ENCODE measurements around the gene NME9.

NME9 gene

DNA sequence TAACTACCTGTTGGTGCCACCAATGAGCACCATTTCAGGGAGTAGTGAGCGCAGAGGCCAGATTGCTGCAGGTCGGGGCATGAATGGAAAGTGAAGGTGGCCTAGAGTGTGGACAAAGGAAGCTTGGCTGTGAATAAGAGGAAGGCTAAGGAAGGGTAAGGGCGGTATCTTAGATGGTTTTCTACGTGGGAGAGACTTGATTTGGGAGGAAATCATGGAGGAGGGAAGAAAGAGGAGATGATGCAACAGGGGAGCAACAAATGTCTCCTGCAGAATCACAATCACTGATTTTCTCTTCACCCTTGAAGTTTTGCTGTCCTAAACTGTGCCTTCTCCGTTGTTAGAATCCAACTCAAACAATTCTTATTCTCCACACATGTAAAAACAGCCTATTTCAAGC lies 21.8 kb downstream of the NME9 start:
- Mint-ChIP-seq H3K4me1 (ENCODE audit: low read depth) (peaks cover 9% of the 10 kb centered on the region), H3K9me3 (peaks cover 35% of the 10 kb centered on the region), H3K4me3 (no peak overlapping the region), H3K27ac (no peak overlapping the region), H3K27me3 (peaks cover 27% of the 10 kb centered on the region), H3K36me3 (ENCODE audit: low read depth) (no peaks in the 10 kb centered on the region)
- intact Hi-C loops (cut with micrococcal nuclease) = no loop called here

DNA sequence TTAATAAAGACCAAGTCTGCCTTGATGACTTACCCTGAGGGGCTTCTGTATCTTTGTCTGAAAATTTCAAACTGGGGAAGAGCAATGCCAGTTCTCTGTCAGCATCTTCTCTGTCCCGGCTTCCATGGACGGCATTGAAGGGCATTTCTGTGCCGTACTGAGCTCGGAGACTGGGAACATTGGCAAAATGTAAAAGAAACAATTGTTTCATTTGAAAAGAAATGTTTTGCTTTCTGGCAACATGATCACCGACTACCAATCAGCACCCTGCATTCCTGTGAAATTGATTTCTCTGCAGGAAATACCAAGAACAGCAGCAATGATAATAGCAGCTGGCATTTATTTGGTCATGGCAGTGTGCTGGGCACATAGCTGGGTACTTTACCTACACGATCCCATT lies 26.2 kb downstream of the NME9 start:
- peaks cover 14% of the 10 kb centered on the region for H3K36me3 Mint-ChIP-seq (ENCODE audit: low read depth)
- no peak overlapping the region for H3K4me3 Mint-ChIP-seq
- peaks cover 20% of the 10 kb centered on the region for H3K9me3 Mint-ChIP-seq
- no peak overlapping the region for H3K27ac Mint-ChIP-seq
- H3K4me1 Mint-ChIP-seq (ENCODE audit: low read depth) = peaks cover 9% of the 10 kb centered on the region
- H3K27me3 Mint-ChIP-seq = peaks cover 6% of the 10 kb centered on the region
- intact Hi-C loops (cut with micrococcal nuclease) = no loop called here

DNA sequence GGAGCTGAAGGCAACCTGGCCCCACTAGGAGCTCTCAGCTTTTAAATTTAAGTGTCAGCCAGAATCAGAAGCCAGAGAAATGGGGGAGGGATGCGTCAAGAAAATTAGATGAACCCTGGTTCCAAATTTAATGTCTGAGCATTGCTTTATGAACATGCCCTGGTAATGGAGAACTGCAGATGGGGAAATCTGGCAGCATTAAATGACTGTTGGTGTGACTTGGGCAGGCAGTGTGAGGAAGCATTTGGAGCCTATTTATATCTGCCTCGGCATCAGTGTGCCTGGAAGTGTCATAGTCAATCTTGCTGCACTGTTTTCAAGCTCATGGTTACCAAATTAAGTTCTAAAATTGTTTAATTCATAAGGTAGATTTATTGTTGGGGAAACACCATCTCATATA lies 29.0 kb downstream of the NME9 start:
- Mint-ChIP-seq H3K27me3 (no peaks in the 10 kb centered on the region), H3K4me1 (ENCODE audit: low read depth) (peaks cover 6% of the 10 kb centered on the region), H3K27ac (no peak overlapping the region), H3K36me3 (ENCODE audit: low read depth) (peaks cover 38% of the 10 kb centered on the region), H3K9me3 (no peaks in the 10 kb centered on the region), H3K4me3 (no peak overlapping the region)
- intact Hi-C loops (cut with micrococcal nuclease) = no loop called here

GRCh38 chr3:138297876-138298275 lies 31.8 kb downstream of the NME9 start:
- H3K9me3 Mint-ChIP-seq = no peaks in the 10 kb centered on the region
- no peaks in the 10 kb centered on the region for H3K27me3 Mint-ChIP-seq
- no peaks in the 10 kb centered on the region for H3K4me1 Mint-ChIP-seq (ENCODE audit: low read depth)
- intact Hi-C loops (cut with micrococcal nuclease) = no loop called here
- no peak overlapping the region for H3K27ac Mint-ChIP-seq
- peaks cover 64% of the 10 kb centered on the region for H3K36me3 Mint-ChIP-seq (ENCODE audit: low read depth)
- H3K4me3 Mint-ChIP-seq = no peak overlapping the region

GRCh38 chr3:138297059-138297607 lies 32.5 kb downstream of the NME9 start:
- Mint-ChIP-seq H3K27me3 (no peaks in the 10 kb centered on the region), H3K4me1 (ENCODE audit: low read depth) (no peaks in the 10 kb centered on the region), H3K36me3 (ENCODE audit: low read depth) (peaks cover 71% of the 10 kb centered on the region), H3K27ac (no peak overlapping the region), H3K9me3 (no peaks in the 10 kb centered on the region), H3K4me3 (no peak overlapping the region)
- intact Hi-C loops (cut with micrococcal nuclease) = no loop called here

- H3K27ac Mint-ChIP-seq = no peak overlapping the region
- intact Hi-C loops (cut with micrococcal nuclease) = no loop called here
- peaks cover 76% of the 10 kb centered on the region for H3K36me3 Mint-ChIP-seq (ENCODE audit: low read depth)
- no peak overlapping the region for H3K4me3 Mint-ChIP-seq
- no peaks in the 10 kb centered on the region for H3K9me3 Mint-ChIP-seq
- no peaks in the 10 kb centered on the region for H3K27me3 Mint-ChIP-seq
- H3K4me1 Mint-ChIP-seq (ENCODE audit: low read depth) = no peaks in the 10 kb centered on the region
Measured at GRCh38 chr3:138296639-138297038, 33.0 kb downstream of the NME9 start.

DNA sequence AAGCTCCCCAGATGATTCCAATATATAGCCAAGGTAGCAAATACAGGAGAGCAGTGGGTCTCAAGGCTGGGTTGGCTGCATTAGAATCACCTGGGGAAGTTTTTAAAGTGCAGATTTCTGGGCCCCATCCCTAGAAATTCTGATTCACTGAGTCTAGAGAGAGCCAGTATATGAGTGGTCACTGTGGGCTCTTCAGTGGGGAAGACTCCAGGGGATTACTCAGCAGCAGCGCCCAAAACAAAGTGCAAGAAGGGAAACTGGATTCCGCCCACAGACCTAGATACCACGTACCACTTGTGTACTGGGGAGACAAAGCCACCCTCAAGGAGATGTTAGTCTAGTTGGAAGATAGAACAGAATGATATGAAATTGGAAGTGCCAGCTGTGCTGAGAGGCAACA lies 40.0 kb downstream of the NME9 start:
- Mint-ChIP-seq H3K36me3 (ENCODE audit: low read depth) (peaks cover 62% of the 10 kb centered on the region), H3K27ac (no peak overlapping the region), H3K27me3 (no peaks in the 10 kb centered on the region), H3K4me3 (no peak overlapping the region), H3K9me3 (no peaks in the 10 kb centered on the region), H3K4me1 (ENCODE audit: low read depth) (no peaks in the 10 kb centered on the region)
- intact Hi-C loops (cut with micrococcal nuclease) = loop anchor here (5.0 kb wide), 1 partner anchor 222 kb away; no protein-coding TSS in a partner anchor

GRCh38 chr3:138289260-138289659 lies 40.4 kb downstream of the NME9 start:
- intact Hi-C loops (cut with micrococcal nuclease) = loop anchor here (5.0 kb wide), 1 partner anchor 222 kb away; no protein-coding TSS in a partner anchor
- H3K27ac Mint-ChIP-seq = no peak overlapping the region
- no peaks in the 10 kb centered on the region for H3K9me3 Mint-ChIP-seq
- no peaks in the 10 kb centered on the region for H3K4me1 Mint-ChIP-seq (ENCODE audit: low read depth)
- no peaks in the 10 kb centered on the region for H3K27me3 Mint-ChIP-seq
- no peak overlapping the region for H3K4me3 Mint-ChIP-seq
- H3K36me3 Mint-ChIP-seq (ENCODE audit: low read depth) = peaks cover 59% of the 10 kb centered on the region

- intact Hi-C loops (cut with micrococcal nuclease) = loop anchor here (5.0 kb wide), 1 partner anchor 218 kb away; no protein-coding TSS in a partner anchor
- H3K27ac Mint-ChIP-seq = no peak overlapping the region
Measured at GRCh38 chr3:138284957-138285477, 44.6 kb downstream of the NME9 start.

DNA sequence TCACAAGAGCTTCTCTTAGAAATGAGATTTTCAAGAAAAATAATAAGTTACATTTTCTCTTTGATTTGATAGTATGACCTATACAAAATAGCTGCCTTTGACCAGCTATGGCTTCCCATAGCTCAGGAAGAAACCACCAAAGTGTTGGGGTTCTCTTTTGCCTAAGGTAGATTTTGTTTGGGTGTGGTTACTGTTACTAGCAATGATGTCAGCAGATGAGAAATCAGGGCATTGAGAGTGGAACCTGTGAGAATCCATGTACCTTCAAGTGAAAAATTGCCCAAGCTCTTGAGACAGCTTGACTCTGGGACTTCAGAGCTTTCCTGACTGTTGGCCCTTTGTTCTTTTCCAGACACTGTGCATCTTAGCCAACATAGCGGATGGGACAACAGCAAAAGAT lies 45.6 kb downstream of the NME9 start:
- Mint-ChIP-seq H3K9me3 (no peaks in the 10 kb centered on the region), H3K27me3 (no peaks in the 10 kb centered on the region), H3K4me3 (no peak overlapping the region), H3K27ac (no peak overlapping the region), H3K4me1 (ENCODE audit: low read depth) (no peaks in the 10 kb centered on the region), H3K36me3 (ENCODE audit: low read depth) (peaks cover 36% of the 10 kb centered on the region)
- intact Hi-C loops (cut with micrococcal nuclease) = no loop called here

More at GRCh38 chr3:138284957-138285477, 44.6 kb downstream of the NME9 start:
- H3K27me3 Mint-ChIP-seq = no peaks in the 10 kb centered on the region
- H3K4me1 Mint-ChIP-seq (ENCODE audit: low read depth) = no peaks in the 10 kb centered on the region
- H3K9me3 Mint-ChIP-seq = no peaks in the 10 kb centered on the region
- H3K36me3 Mint-ChIP-seq (ENCODE audit: low read depth) = peaks cover 36% of the 10 kb centered on the region
- no peak overlapping the region for H3K4me3 Mint-ChIP-seq

DNA sequence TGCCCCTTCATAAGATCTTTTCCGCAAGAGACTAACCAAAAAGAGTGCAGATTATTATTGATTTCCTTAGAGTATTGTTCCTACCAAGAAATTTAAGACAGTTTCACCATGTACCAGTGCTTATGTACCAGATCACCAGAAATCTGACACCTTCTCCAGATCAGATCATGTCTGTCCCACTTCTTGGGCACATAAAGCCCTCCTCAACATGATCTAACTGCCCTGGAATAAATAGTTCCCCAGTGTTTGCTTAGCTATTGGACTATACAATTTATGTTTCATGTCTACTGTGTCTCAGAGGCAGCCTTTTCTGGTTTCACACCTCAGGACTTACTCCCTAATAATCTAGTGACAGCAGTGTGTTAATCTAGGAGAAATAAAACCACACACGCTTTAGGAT lies 46.8 kb downstream of the NME9 start:
- H3K36me3 Mint-ChIP-seq (ENCODE audit: low read depth) = peaks cover 29% of the 10 kb centered on the region
- no peaks in the 10 kb centered on the region for H3K27me3 Mint-ChIP-seq
- no peaks in the 10 kb centered on the region for H3K4me1 Mint-ChIP-seq (ENCODE audit: low read depth)
- H3K9me3 Mint-ChIP-seq = no peaks in the 10 kb centered on the region
- no peak overlapping the region for H3K4me3 Mint-ChIP-seq
- intact Hi-C loops (cut with micrococcal nuclease) = no loop called here
- no peak overlapping the region for H3K27ac Mint-ChIP-seq

- intact Hi-C loops (cut with micrococcal nuclease) = no loop called here
Measured at GRCh38 chr3:138281561-138281960, 48.1 kb downstream of the NME9 start.

GRCh38 chr3:138271189-138271794 lies 58.4 kb downstream of the NME9 start:
- Mint-ChIP-seq H3K36me3 (ENCODE audit: low read depth) (peaks cover 83% of the 10 kb centered on the region), H3K4me3 (no peak overlapping the region), H3K4me1 (ENCODE audit: low read depth) (peaks cover 5% of the 10 kb centered on the region), H3K27me3 (no peaks in the 10 kb centered on the region), H3K9me3 (no peaks in the 10 kb centered on the region), H3K27ac (no peak overlapping the region)
- intact Hi-C loops (cut with micrococcal nuclease) = no loop called here

More at GRCh38 chr3:138281561-138281960, 48.1 kb downstream of the NME9 start:
- Mint-ChIP-seq H3K4me1 (ENCODE audit: low read depth) (no peaks in the 10 kb centered on the region), H3K27ac (no peak overlapping the region), H3K36me3 (ENCODE audit: low read depth) (peaks cover 41% of the 10 kb centered on the region), H3K27me3 (no peaks in the 10 kb centered on the region), H3K4me3 (no peak overlapping the region), H3K9me3 (no peaks in the 10 kb centered on the region)

- intact Hi-C loops (cut with micrococcal nuclease) = no loop called here
- Mint-ChIP-seq H3K27me3 (no peaks in the 10 kb centered on the region), H3K4me3 (no peak overlapping the region), H3K9me3 (no peaks in the 10 kb centered on the region), H3K36me3 (ENCODE audit: low read depth) (peaks cover 83% of the 10 kb centered on the region), H3K27ac (no peak overlapping the region), H3K4me1 (ENCODE audit: low read depth) (peaks cover 5% of the 10 kb centered on the region)
Measured at GRCh38 chr3:138270245-138270644, 59.4 kb downstream of the NME9 start.

GRCh38 chr3:138267083-138267482 lies 62.6 kb downstream of the NME9 start:
- Mint-ChIP-seq H3K4me1 (ENCODE audit: low read depth) (peaks cover 5% of the 10 kb centered on the region), H3K27ac (no peak overlapping the region), H3K9me3 (no peaks in the 10 kb centered on the region), H3K36me3 (ENCODE audit: low read depth) (peaks cover 72% of the 10 kb centered on the region), H3K4me3 (no peak overlapping the region), H3K27me3 (no peaks in the 10 kb centered on the region)
- intact Hi-C loops (cut with micrococcal nuclease) = no loop called here
